Epidermal melanocyte (primary cell): ENCODE measurements around the gene PRICKLE2.

Experiments
- DNase-seq: peaks from one replicate; pipeline ENCODE4 v3.0.0; 2011; ENCODE audit warnings: low spot score; ENCODE audit not compliant: insufficient read length

PRICKLE2 gene

DNA sequence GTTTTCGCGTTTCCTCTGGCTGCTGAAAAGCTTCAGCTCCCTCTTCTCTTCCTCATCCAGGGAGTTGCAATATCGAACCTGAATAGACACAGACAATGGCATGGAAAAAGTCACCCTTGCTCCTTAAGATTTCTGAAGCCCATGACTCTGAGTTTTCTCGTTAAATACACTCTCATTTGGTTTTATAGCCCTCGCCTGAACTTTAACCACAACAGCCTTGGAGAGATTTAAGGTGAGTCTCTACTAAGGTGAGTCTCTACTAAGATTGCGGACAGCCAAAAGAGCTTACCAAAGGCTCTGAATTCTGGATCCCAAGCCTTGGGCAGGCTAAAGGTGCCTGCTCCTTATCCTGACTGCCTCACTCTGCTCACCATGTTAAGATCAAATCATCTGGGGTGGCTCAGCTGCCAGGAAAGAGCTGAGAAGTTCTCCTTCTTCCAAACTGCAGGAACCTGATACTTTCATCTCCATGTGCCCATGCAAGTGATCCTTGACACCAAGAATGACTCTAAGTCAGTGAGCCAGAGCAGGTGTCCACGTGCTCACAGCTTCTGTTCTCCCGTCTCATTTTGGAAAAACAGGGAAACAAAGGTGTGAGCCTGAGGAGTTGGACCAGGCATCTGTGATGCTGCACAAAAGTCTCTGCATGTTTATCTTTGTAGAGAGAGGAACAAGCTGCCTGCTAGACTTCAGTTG, 65.1 kb downstream of the PRICKLE2 start:
- no peak for DNase-seq

DNA sequence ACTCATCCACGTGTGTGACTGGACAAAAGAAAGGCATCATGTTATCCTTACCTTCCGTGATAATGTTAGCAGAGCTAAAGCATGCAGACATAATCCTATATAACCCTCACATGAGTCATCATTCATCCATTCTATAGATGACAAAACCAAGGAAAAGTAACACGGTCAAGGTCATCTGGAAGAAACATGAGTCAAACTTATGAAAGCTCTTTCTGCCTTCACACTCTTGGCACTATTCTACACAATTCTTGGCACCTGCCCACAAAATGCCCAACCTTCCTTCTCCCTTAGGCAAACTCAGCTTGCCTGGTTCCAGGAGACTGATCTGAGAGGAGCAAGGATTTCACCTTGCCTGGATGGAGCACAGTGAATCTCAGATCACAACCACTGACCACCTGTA, 66.9 kb downstream of the PRICKLE2 start:
- no peak for DNase-seq

DNA sequence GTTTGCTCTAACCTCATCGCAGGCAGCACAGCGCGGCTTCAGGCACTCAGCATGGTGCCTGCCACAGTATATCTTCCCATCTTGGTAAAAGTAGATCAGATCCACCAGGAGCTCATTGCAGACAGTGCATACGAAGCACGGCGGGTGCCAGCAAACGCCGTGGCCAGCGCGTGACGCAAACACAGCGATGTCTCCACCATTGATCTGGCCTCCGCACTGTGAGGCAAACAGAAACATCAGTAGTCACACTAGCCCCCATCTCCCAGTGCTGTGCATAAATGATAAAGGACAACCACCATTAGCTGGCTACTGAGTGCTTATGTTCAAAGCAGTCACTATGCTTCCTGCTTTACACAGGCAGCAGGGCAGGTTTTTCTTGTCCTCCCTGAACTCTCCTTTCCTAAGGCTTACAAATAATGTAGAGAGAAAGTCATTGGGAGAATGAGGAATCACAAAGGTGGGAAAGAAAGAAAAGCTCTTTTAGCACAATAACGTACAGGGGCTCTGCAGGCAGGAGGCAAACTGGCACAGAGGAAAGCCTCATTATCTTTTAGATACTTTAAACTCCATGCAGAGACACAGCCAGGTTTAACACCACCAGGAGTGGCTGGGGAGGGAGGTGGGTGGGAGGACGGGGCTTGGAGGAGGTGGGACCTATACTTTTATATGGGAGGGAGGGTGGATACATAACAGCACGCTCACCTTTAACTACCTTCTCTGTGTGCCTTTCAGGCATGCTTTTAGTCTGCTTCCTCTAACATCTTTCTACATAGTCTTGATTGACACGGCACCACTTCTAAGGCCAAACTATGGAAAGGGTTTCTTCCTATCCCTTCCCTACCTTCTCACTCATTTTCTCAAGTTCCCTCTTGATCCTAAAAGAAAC, 67.9 kb downstream of the PRICKLE2 start:
- DNase-seq = no peak

DNA sequence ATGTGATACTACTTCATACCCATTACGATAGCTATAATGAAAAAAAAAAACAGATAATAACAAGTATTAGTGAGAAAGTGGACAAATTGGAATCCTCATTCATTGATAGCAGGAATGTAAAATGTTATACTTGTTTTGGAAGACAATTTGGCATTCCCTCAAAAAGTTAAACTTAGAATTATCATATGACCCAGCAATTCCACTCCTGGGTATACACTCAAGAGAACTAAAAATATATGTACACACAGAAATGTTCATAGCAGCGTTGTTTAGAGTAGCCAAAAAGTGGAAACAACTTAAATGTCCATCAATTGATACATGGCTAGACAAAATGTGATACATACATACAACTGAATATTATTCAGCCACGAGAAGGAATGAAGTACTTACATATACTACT, 69.9 kb downstream of the PRICKLE2 start:
- no peak for DNase-seq

DNA sequence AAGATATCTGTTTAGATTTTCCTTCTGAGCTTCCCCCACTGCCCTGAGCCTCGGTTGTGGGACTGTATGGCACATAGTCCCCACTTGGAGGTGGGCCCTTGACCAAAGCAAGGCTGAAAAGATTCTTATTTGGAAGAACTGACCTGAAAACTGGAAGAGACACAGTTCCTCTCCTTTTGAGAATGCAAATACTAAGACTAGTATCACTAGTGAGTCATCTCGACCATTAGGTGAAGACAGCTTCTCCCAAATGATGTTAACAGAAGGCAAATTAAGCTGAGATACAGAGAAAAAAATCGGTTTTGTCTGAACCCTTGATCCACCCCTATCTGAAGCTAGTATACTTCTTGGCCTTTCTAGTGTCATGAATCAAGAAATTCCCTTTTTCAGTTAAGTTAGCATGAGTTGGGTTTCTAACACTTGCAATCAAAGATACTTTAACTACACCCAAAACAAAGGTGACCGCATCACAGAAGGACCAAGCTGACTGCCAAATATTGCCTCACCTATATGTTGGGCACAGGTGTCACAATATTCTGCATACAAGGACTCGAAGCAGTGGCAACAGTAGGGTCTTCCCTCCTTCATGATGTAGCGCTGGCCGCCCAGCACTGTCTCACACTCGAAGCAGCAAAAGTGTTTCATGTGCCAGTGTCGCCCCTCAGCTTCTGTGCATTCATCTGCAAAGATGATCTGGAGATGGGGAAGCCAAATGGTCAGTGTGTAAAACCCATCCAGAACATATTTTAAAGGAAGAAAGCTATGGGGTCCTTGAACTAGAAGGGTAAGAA, 72.4 kb downstream of the PRICKLE2 start:
- DNase-seq = no peak

DNA sequence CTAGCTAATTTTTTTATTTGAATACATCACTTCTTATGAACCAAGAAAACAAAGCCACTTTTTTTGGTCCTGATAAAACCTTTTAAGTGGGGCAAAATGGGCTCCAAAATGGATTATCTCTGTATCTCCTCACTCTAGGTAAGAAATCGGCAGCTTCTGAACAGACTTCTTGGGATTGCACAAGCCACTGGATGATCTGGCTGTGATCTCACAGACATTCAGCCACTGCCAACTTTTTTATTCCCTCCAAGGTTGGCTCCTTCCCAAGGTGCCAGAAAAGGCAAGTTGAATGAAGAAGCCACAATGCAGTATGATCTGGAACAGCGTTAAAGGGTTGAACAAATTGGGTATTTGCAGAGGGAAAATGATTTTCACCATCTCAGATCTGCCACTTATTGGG, 73.2 kb downstream of the PRICKLE2 start:
- no peak for DNase-seq

DNA sequence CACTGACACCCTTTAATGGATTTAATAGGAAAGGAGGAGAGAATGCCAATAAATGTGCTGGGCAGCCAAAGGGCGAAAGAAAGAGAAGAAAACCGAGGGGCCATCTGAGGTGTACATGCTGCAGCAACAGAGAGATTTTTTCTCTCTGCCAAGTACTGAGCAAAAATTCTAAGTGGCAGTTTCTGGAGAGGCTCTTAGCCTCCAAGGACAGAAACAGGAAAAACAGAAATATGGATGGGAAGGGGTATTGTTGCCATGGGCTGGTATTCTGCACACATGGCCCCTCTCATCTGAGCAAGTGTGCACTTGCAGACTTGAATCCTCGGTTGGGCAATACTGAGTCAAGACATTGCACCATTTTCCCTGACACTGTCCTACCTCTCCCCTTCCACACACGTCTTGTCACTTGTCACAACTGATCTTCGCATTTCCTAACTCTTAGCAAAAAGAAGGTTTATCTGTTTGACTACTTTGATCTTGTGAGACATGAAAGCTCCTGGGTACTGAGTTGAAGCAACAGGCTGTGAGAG, 73.9 kb downstream of the PRICKLE2 start:
- no peak for DNase-seq

DNA sequence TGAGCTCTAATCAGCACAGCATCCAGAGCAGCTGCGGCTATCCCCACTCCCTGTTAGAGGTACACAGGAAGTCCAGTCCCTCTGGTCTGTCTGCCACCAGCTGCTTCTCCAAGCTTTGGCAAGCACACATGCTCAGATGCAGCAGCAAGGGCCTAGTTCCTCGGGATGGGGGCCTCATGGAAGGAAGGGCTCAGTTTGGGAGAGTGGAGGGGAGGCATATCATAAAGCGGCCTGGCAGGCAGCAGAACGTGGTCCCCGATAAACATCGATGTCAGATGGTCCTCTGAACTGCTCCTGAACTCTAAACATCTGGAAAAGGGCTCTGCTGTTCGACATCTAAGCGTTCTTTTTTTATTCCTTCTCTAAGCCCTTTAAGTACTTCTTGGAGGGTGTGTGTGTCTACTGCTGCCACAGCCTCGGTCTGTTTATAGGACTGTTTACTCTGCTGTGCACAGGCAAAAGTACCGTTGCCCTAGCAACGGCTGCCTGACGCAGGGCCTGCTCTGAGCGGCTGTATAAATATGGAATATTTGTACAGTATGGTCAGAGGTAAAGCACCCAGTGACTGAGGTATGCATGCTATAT, 74.6 kb downstream of the PRICKLE2 start:
- DNase-seq = no peak

DNA sequence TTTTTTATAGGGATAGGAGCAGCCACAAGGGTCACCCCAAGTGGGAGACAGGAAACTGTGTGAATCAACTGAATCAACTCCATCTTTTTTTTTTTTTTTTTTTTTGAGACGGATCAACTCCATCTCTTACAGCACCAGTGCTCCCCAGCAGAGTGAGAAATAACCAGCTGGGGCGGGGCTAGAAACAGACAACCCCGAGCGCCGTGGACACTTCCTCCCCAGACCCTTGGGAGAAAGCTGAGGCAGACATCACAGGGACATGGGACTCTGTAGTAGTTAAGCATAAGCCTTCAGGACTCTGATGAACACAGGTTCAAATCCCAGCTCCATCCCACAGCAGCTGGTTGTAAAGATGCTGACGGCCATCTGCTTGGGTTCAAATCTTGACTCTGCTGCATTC, 75.4 kb downstream of the PRICKLE2 start:
- no peak for DNase-seq

DNA sequence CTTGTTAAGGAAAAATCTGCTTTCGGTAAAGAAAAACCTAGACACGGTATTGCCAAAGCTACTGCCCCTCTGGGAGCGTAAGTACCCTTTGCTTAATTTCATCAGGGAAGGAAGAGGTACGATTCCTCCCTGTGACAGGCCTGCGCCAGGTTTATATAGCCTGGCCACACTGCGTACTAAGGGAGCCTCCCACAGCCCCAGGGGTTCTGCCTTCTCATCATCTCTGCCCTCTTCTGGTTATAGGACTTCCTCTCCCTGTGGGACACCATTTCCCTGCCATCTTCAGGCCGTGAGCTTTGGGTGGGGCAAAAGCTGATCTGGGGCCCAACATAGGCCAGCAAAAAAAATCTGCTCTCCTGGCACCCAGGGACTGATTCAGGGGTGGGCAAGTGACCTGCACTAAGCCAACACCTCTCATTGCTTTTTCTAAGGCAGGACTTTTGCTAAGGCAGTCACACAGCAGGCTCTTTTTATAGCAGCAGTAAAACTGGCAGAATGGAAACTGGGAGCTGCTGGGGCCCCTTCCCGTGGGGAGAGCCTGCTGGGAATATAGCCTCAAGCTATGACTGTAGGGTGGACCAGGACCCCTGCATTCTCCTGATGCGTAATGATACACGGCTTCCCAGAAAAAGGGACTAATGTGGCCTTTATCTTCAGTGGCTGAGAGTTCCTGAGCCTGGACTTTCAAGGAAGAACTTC, 76.2 kb downstream of the PRICKLE2 start:
- no peak for DNase-seq

DNA sequence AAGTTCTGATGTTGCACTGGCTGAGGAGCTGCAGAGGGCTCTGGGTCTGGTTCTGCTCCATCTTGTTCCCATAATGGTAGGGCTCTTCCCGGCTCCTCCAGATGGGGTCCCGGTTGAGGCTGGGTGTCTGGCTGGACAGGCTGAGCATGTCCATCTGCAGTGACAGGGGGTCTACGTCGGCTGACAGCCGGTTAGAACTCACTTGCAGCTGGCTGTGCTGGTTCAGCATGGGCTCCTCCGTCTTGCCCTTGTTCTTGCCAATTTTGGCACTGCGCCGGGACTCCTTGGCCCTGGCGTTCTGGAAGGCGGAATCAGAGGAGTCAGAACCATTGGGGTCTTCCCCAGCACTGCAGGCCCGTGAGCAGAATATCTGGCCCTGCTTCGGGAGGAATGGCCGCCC, 78.1 kb downstream of the PRICKLE2 start:
- DNase-seq = no peak

DNA sequence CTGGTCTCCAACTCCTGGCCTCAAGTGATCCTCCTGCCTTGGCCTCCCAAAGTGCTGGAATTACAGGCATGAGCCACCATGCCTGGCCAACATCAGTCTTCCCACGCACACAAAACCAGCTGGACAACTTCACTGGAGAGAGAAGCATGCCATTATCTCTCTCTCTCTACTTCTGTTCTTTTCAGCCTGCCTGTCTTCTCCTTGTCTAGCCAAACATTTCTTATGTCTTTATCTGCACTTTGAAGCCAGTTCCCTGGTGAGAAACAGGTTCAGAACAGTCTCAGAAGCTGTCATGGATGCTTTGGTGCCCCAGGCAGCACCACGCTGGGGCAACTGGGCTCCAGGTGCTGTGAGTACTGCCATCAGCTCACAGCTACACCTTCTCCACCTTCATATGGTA, 79.8 kb downstream of the PRICKLE2 start:
- no peak for DNase-seq

DNA sequence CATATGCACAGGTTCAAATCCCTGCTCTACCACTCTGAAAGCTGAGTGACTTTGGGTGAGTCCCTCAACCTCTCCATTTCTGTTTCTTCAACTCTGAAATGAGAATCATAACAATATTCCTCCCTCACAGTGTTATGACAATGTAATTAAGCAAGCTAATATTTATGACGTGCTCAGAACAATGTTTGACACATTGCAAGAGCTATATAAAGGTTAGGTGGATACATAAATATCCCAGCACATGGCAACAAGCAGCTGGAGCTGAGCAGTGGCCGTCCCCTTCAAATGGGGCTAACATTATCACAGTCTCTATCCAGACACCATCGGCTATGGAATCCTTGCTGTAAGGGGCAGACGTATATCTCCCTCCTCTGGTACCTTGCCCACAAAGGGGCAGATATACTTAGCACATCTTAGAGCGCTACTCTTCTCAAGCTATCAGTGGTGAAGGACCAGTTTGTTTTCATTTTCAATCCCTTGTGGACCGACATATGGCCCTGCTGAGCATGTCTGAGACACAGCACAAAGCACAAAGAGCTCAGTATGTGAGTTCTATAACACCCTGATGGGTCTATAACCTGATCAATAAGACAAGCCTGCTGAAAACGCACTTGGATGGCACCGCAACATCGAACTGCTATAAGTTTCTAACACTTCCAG, 80.9 kb downstream of the PRICKLE2 start:
- no peak for DNase-seq

DNA sequence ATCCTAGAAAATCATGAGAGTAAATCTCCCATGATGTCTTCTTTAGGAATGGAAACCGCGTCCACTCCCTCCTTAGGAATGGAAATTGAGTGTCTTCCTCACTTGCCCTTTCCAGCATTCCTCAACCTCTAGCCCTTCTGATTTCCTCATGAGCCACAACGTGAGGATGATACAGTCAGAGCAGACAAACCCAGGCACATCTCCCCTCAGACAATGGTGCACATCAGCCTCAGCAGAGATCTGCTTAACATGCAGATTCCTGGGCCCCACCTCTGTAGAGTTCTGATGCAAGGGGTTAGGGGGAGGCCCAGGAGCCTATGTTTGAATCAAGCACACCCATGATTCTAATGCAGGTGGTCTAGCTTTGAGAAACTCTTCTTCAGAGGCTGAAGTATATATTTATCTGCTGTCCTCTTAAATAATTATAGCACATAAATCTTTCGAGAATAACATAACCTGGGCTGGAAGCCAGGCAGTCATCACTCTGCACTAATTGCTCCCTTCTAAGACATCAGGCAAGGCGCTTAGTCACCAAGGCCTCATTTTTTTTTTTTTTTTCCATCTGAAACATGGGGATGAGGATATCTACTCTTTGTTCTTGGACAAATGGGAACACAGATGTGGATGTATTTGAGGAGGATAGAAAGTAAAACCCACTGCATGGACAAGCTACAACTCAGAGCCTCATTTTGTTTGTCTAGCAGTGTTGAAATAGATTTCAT, 81.7 kb downstream of the PRICKLE2 start:
- no peak for DNase-seq

DNA sequence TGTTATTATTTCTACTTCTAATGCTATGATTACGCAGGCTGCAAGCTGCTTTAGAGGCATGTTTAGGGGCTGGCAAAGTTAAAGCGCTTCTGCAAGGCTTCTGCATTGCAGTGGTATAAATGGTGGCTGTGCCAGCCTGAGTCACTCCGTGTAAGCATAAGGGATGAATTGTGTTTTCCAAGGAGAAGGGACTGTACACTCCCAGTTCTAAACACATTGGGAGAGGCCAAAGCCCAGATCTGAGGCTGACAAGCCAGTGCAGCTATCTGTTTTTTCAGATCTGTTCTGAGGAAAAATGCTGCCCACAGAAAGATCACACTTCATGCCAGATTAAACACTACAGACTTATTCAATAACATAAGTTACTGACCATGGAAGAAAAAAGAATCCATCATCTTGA, 83.8 kb downstream of the PRICKLE2 start:
- DNase-seq = no peak

DNA sequence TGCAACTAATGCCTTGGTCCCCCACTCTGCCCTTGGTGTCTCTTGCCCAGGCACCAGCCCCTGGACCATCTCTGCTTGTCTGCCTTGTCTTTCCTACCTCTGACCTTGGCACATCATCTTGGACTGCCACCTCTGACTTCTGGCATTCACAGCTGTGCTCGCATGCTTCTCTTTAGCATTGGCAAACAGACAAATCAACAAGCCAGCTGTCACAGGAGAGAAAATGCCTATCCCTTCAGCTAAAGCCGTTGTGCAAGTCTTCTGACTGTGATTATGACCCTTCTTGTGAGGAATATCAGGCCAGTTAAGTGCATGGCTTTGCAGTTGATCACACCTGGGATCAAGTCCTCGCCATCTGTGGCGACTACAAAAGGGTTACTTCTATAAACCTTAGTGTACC, 84.6 kb downstream of the PRICKLE2 start:
- DNase-seq = no peak

DNA sequence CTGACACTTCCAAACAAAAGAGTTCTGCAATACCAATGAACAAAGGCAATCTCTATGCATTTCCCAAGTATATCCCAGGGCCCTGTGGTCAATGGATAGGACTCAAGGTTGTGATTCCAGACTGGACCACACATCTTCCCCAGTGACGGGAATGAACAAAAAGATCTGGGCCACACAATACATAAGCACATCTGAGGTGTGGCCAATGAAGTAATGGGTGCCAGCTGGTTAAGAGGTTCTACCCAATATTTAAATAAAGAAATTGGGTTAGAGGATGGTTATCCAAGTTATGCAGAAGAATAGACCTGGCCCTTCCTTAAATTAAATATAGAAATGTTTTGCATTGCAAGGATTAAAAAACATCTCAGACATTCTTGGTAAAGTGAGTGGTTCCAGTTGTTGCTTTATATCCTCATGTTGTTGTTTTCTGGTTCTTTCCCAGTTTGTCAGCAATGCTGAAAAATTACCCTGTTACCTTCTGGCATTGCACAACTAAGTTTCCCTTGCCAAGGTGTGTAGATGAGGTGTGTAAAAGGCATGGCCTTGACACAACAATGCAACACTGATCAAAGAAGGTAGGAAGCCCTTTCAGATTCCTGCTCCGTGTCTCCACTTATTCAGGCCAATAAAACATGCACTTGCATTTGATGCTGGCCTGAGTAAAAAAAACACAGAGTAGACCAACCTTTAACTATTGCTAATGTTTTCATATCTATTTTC, 86.5 kb downstream of the PRICKLE2 start:
- DNase-seq = no peak

DNA sequence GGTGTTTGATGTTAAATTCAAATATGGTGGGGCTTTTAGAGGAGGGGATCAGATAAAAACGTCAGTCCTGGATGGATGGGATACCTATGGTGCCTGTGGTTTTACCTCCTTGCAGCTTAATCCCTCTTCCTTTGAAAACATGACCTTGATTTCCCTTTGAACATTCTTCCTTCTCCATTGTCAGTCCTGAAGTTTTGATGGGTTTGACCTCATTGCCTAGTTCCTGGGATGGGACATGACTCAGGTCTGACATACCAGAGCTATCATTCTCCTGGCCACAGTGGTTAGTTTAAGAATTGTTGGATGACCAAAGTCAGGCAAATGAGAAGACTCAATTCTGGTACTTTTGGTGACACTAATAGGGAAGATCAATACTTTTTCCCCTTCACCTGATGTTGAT, 87.2 kb downstream of the PRICKLE2 start:
- DNase-seq = no peak

DNA sequence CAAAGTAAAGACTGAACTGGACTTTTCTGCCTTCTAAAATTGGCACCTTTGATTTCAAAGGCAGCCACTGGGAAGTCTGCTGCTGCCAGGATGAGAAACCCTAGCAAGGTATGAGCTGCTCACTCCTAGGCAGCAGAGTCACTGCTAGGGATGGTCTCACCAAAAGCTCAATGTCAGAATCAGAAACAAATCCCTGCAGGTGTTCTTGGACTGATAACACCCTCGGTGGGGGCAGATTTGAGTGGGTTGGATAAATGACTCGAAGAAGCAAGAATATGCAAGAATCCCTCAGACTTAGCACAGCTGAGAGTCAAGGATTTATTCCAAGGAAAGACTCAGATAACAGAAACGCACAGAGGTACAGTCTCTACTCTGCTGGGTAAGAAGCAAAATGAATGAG, 90.4 kb downstream of the PRICKLE2 start:
- no peak for DNase-seq
